HG02642 (cell line): ENCODE data around the gene AP1S1.
A peak's percentile ranks its signal among the peaks of the same experiment; 100 is the strongest.

Source experiments
- ATAC-seq: cut with Tn5 transposase; IDR thresholded peaks from one replicate; pipeline ENCODE4 v1.9.1; 2021; ENCODE audit warnings: mild to moderate bottlenecking; ENCODE audit not compliant: unreplicated experiment, poor library complexity

Gene AP1S1

DNA sequence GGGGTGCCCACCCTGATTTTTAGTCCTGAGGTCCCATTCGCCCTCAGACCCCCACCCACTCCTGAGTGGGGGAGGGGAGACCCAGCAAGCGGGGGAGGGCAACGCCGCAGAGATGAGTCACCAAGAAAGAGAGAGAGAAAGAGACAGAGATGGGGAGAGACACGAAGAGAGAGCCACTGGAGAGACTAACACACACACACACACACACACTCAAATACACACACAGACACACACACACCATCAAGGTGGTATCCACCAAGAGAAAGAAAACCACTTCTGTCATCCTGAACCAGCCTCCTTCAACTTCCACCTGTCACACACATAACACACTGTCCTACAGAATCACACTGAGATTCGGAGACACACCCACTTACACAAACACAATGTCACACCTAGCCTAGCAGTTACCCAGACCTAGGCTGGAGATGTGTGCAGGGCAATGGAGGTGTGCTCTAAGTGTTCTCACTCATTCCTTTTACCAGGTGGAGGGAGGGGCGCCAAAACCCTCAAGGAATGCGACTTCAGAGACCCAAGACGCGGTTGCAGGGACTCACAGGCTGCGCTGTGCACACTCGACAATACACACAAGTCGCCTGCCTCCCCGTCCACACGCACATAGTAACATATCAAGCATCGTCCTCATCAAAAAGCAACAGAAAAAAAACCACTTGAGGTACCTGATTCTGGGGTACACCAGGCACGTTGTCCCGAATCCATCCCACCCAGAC, 15.0 kb downstream of the AP1S1 start:
- no peak for ATAC-seq

DNA sequence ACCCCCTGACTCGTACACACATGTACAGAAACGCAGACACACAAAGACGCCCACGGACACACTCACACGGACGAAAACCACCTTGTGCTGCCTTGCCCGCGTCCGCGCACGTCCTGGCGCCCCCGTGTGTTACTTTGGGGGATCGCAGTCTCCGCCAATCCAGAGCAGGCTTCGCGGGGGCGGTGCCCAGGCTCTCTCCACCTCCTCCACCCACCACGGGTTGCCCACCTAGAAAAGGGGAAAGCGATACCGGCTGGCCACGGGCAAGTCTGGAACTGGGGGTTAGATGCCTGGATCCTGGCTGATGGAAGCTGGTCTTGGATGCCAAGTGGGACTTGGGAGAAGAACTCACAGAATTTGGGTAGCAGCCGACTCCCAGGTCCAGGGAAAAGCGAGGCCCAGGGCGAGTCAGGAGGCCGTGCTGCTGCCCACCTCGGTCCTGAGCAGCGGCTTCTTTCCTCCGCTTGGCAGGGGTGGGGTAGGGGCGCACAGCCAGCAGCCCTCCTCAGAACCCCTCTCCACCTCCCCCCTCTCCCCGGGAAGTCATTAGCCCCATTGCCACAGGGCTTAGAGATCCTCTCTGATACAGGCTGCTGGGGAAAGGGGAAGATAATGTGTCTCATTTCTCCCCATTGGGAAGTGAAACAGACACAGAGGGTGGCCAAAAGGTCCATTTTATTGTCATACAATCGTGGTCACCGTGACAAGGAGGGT, 15.7 kb downstream of the AP1S1 start:
- ATAC-seq, result peak; percentile 48

DNA sequence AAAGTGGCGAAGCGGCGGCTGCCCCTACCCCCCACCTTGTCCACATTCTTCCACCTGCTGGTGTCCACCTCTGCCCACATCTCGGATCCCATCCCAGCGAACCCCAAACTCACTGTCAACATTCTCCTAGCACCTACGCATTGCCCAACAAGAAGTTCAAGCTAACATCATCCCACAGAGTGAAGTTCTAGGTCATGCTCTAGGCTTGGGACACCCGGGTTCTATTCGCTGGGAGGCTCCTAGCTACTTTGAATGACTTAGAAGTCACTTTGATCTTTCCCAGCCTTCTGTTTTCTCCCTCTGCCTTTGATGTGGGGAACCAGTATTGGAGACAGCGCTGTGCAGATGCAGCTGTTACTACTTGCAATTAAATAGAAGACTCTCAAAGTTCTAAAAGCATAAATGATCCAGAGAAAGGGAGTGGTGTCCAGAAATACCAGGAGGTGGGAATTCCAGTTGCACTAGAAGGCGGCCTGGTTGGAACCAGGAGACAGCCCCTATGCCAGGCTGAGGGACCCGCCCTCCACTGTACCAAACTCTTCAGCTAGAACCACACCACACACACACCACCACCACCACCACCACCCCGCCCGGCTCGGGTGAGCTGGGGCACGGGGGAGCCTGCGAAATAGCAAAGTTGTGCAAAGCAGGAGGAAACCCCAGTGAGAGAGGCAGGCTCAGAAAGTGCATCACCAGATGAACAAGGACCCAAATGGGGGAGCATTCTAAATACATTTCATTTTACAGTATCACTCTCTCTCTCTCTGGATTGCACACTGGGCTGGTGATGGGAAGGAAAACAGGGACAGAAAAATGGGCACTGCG, 16.6 kb downstream of the AP1S1 start:
- ATAC-seq, result no peak

DNA sequence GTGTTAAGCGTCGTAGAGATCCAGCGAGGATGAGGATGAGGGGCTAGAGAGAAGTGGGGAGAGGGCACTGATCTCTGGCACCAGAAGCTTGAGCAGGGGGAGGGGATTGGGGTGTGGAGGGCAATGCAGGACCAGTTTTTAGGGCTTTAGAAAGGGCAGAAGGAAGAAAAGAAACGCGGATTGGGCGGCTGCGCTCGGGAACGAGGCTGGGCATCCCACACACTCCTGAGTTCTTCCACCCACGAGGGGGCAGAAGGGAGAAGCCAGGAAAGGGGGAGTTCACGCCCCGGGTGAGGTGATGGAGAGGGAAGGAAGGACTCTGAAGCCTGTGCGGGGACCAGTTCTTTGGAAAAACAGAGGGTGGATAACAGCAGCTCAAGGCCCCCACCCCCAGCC, 17.2 kb downstream of the AP1S1 start:
- no peak for ATAC-seq

DNA sequence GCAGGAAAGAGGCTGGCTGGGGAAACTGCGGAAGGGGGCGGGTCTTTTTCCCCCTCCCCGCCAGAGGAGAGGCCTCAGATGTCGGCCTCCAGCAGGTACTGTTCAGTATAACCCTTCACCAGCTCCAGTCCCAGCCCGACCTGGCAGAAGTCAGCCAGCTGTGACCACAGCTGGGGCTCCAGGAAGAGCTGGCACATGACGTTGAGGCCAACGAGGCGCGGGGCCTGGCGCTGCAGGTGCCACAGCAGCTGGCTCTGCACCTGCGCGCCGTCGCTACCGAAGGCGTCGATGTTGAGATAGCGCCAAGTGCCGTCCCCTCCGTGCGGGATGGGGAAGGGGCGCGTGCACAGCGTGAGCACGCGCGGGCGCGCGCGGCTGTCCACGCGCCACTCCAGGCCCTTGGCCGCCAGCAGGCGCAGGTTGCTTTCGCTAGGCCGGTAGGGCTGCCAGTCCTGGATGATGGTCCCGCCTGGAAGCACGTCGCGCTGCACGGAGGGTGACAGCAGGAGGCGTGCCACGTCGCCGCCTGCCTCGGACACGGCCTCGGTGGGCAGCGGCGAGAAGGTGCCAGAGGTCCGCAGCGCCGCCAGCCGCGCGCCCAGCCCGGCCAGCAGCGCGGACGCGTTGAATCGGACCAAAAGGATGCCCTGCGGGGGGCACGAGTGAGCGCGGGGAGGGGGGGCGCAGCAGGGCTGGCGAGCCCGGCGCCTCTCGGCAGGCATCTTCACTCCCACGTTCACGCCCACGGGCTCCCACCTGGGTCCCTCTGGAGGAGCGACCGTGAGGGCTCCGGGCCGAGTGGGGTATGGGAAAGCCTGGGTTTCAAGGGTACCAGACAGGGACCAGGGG, 18.0 kb downstream of the AP1S1 start:
- ATAC-seq, result no peak

DNA sequence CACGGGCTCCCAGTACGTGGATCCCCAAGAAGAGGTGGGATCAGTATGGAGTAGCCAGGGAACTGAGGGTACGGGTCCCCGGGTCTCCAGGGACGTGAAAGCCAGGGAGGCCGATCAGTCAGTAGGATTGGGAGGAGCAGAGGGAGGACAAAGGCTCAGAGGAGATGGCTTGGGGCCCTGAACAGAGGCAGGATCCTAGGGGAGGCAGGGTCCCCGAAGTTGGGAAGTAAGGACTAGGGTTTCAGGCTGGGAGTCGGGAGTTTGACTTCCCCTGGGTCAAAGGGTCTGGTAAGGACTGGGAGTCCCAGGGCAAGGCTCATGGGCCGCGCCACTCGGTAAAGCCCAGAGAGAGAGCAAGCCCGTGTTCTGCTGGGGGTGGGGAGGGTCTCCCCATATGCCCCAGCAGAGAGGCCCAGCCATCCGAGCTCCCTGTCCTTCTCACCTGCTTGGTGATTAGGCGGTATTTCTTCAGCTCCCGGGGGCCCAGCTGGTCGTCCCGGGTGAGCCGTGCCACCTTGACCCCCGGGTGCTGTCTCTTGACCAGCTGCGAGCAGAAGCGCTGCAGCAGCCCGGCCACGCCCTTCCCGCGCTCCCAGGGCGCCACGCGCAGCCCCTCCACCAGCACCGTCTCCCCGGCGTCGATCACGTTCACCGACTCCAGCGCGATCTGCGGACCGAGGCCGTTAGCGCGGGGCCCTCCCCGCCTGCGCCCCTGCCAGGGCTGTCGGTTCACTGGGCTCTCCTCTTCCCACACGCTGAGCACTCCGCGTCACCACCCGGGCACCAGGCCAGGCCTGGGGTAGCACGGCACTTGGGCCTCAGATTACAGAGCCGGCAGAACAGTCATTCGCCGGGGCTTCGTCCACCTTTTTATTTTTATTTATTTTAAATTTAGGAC, 18.8 kb downstream of the AP1S1 start:
- ATAC-seq, result no peak

DNA sequence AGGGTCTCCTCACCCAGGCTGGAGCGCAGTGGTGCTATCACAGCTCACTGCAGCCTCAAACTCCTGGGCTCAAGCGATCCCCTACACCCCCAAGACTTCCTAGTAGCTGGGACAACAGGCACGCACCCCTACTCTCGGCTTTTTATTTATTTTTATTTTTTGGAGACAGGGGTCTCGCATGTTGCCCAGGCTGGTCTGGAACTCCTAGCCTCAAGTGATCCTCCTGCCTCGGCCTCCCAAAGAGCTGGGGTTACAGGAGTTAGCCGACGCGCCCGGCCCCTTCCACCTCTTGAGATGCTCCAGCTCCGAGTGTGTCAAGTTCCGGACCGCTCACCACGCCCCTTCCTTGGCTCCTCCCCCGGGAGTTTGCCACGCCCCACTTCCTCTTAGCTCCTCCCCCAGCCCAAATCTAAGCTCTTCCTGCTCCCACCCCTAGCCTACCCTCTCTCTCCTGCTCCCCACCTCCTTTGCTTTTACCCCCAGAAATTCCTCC, 19.5 kb downstream of the AP1S1 start:
- peak; percentile 43 for ATAC-seq

DNA sequence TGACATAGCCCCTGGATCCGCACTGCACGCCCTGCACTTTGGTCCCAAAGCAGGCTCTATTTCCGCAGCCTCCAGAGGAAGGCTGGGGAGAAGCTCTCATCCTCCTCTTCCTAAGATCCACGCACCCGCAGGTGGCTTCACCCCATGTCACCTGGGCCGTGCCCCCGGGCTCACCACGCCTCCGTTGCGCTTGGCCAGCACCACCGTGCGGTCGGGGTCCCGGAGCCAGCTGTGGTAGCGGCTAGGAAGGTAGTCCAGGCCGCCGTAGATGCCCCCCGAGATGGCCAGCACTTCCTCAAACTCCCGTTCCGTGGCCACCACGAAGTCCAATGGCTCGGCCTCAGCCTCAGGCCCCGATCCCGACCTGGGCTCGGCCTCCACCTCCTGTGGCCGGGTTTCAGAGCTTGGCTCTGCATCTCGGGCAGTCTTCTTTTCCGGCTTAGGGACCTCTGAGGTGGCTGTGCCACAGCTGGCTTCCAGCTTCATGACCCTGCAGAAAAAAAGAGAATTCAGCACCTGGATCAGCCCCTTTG, 20.1 kb downstream of the AP1S1 start:
- ATAC-seq, result no peak

DNA sequence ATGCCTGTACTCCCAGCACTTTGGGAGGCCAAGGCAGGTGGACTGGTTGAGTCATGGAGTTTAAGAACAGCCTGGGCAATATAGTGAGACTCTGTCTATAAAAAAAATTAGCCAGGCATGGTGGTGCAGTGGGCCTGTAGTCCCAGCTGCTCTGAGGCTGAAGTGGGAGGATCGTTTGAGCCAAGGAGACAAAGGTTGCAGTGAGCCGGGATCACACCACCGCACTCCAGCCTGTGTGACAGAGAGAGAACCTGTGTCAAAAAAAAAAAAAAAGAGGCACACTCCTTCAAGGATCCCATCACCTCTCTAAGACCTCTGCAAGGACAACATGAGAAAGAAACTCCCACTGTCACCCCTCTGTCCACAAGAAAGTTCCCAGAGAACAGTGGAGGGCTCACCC, 21.4 kb downstream of the AP1S1 start:
- no peak for ATAC-seq

DNA sequence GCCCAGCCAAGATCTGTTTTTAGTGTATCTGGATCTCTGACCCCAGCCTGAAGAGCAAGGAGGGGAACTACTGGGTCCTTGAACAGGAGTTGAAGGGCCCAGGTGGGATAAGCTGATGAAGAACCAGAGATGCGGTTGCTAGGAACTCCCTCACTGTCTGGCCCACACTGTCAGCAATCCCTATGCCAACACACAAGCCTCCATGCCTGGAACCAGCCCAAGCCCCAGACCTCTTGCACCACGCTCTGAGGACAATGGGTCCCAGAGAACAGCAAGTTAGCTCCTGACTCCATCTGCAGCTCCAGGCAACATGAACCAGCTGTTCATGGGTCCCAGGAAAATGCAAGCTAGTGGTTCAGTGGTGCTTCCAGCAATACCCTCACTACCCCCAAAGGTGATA, 23.4 kb downstream of the AP1S1 start:
- ATAC-seq, result no peak

DNA sequence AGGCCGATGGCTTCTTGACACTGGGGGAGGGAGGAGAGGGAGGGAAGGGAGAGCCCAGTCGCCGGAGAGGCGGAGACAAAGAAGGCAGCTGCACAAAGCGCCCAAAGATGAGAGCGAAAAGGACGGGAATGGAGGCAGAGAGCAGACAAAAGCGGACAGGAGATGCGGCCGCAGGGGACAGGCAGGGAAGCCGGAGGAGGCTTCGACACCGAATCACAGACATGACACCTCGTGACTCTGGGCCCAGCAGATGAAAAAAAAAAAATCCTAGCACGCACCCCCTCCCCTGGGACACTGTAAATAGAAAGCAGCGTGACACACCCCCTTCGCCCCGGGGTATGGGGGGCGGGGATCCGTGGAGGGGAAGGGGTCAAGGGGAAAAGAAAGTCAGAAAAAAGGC, 24.8 kb downstream of the AP1S1 start:
- ATAC-seq, result no peak

DNA sequence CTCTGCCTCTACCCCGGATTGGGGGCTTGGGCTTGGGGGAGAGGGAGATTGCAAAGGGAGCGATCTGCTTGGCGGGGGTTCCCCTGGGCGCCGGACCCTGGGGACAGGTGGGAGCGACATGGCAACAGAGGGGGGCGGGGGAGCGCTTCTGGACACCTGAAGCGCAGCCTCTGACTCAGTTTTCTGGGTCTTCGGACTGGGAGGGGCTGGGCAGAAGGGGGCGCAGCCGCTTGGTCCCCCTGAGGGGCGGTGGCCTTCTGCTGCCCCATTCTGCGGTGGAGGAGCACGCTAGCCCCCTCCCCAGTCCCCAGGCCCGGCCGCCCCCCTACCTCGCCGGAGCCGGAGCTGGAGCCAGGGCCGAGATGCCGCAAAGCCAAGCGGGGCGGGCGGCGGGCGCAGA, 25.4 kb downstream of the AP1S1 start:
- no peak for ATAC-seq

DNA sequence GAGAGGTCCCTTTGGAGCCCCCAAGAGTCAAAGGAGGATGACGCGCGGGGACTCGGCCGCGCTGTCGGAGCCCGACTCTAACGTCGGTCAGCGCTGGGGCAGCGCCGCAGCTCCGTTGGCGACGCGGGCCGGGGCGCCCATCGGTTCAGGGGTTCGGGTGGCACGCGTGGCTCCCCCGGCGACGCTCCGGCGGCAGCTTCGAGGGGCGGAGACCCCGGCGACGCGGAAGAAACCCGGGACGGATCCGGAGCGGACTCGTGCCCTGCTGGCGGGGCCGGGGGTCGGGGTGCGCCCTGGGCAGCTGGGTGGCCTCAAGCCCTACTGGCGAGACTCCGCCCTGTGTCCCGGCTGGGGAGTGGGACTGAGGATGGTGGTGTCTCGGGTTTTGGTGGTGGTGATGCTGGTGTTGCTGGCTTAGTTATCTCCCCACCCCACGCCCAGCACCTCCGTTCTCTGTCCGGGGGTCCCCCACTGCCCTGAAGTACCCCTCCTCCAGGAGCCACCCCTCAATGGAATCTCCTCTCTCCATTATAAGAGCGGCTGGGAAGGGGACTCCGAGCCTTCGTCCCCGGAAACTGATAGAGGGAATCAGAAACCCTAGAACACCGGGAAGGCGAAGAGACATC, 26.0 kb downstream of the AP1S1 start, which contains the start of gene NAT16:
TSS of gene NAT16 (minus strand) at position 164 of the 626 bp plus-strand sequence. CDS start 5,486 bp downstream, outside the sequence.
- no peak for ATAC-seq

DNA sequence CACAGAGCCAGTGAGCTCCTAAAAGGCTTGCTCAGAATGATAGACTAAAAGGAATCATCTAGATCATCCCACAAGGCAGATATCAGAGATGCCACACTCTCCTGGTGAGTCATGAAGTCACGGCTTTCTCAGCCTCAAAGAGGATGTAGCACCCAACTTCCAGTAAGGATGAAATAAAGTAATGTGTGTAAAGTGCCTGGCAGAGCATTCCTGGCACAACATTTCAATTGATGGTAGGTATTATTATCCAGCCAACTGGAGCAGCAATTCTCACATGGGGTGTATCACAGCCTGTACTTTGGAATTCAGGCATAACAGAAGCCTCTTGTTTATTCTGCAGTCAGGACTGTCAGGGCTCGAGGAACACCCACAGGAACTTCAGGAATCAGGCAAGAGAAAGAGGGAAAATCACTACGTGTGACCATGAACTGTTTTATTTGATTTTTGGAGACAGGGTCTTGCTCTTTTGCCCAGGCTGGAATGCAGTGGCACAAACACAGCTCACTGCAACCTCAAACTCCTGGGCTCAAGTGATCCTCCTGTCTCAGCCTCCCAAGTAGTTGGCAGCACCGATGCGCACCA, 31.1 kb downstream of the AP1S1 start:
- ATAC-seq, result no peak

DNA sequence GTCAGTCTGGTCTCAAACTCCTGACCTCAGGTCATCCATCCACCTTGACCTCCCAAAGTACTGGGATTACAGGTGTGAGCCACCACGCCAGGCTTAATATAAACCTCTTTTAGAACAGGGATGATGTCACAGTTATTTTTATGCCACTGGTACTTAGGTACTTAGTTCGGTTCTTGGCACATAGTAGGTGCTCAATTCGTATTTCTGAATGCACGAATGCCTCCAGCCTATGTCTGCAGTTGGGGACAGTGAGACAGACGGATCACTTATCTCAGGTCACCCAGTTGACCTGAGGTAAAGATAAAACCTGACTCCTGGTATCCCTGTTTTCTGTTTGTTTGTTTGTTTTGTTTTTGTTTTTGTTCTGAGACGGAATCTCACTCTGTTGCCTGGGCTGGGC, 31.9 kb downstream of the AP1S1 start:
- no peak for ATAC-seq

DNA sequence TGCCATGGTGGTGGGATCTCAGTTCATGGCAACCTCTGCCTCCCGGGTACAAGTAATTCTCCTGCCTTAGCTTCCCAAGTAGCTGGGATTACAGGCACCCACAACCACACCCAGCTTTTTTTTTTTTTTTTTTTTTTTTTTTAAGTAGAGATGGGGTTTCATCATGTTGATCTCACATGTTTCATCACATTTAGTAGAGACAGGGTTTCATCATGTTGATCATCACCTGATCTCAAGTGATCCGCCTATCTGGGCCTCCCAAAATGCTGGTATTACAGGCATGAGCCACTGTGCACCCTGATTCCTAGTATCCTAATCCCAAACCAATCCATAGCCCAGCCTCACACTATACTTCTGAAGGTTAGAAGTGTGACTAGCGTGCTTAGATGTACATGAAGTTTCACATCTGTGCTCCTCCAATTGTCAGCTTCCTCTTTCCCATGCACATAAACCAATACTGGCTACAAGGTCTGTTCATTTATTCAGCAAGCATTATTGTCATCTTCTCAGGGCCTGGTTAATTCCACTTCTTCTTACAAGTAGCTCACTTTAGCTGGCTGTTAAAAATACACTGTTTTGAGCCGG, 32.7 kb downstream of the AP1S1 start:
- ATAC-seq, result no peak

DNA sequence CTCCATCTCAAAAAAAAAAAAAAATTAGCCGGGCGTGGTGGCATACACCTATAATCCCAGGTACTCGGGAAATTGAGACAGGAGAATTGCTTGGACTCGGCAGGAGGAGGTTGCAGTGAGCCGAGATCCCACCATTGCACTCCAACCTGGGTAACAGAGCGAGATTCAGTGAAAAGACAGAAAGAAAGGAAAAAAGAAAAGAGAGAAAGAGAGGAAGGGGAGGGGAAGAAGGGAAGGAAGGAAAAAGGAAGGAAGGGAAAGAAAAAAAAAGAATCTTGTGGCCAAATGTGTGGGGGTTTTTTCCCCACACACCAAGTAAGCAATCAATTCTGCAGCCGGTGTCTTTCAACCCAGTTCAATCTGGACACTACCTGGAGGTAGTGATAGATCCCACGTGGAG, 34.8 kb downstream of the AP1S1 start:
- ATAC-seq, result no peak

DNA sequence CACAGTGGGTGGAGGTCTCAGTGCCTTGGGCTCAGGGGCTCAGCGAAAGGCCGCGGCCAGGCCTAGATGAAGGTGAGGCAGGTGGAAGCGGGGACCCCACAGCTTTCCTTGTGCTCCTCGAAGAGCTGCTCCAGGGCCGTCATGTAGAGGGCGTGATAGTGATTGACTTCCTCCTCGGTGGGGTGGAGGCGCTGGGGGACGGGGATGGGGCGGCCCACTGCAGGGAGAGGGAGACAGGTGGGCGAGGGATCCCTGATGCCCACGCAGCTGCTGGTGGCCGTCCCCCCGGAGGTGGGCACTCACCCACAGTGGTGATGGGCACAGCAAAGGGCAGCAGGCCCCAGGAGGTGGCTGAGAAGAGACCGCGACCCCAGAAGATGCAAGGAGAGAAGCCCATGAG, 41.6 kb downstream of the AP1S1 start:
- no peak for ATAC-seq
